Panc1 (cell line): Measurements from ENCODE around the gene ADAD1. TPM values are rescaled to one million over a fixed set of nuclear protein-coding genes. Genes with fewer than 3 reads are reported as not detected.
"Not testable (repeated sequence)": the region's sequence is repeated elsewhere in the genome, so short reads cannot be mapped to it uniquely, and the experiment has no call there.

ENCODE experiments used
- ATAC-seq: fragments of 200-7000 bp; cut with Tn5 transposase; 2 replicates; pipeline ENCODE4 v1.9.1; 2020; ENCODE audit warnings: mild to moderate bottlenecking, moderate library complexity
- BruUV-seq: library from RNA; stranded (reverse); fragments of 400-500 nt; replicated peaks from 2 replicates; lab custom pipeline; 2021; lab: Mats Ljungman, UMichigan
- CTCF ChIA-PET: fragments of 300-600 bp; sonication (Branson Sonifier 250); formaldehyde crosslinking; loops from one replicate; lab custom pipeline; 2022; ENCODE audit warnings: antibody characterized with exemption; lab: Charles Lee
- POLR2A ChIA-PET: fragments of 300-600 bp; sonication (Branson Sonifier 250); formaldehyde crosslinking; loops from one replicate; lab custom pipeline; 2022; ENCODE audit warnings: antibody characterized with exemption; lab: Charles Lee
- DNase-seq: peaks from one replicate; pipeline ENCODE4 v3.0.0-alpha.2; 2010; ENCODE audit warnings: low read depth, low spot score
- H3K27ac ChIP-seq: 2 replicates; pipeline ENCODE4 v1.5.1; 2011; ENCODE audit warnings: mild to moderate bottlenecking, low read length, inconsistent platforms
- H3K27me3 ChIP-seq: fragments of 200-500 bp; sonication (Bioruptor generic); 2 replicates; pipeline ENCODE4 v1.6.0; 2014; ENCODE audit warnings: low read length, inconsistent platforms; ENCODE audit not compliant: control insufficient read depth, insufficient read depth
- H3K36me3 ChIP-seq: fragments of 200-500 bp; sonication (Bioruptor generic); 2 replicates; pipeline ENCODE4 v1.5.1; 2014; ENCODE audit warnings: inconsistent platforms, mild to moderate bottlenecking, low read length, moderate library complexity; ENCODE audit not compliant: control insufficient read depth, insufficient read depth
- H3K4me1 ChIP-seq: 2 replicates; pipeline ENCODE4 v1.5.1; 2011; ENCODE audit warnings: inconsistent platforms, mild to moderate bottlenecking, low read length, moderate library complexity; ENCODE audit not compliant: control insufficient read depth, insufficient read depth
- H3K4me3 ChIP-seq, 2 experiments: 2 replicates each; pipeline ENCODE4 v1.5.1; 2011 to 2012; ENCODE audit warnings: low read depth in 2 of 2, low read length in 2 of 2, mild to moderate bottlenecking in 2 of 2, inconsistent platforms in 1 of 2, moderate library complexity in 1 of 2
- H3K9me3 ChIP-seq: fragments of 200-500 bp; sonication (Bioruptor generic); 2 replicates; pipeline ENCODE4 v1.5.1; 2014; ENCODE audit warnings: low read depth, mild to moderate bottlenecking, inconsistent platforms, low read length, moderate library complexity; ENCODE audit not compliant: control insufficient read depth, insufficient read depth
- POLR2AphosphoS5 ChIP-seq: IDR thresholded peaks from 2 replicates; pipeline ENCODE4 v1.6.1; 2012; ENCODE audit warnings: mild to moderate bottlenecking, low read depth, low read length, moderate library complexity
- REST ChIP-seq, 2 experiments: IDR thresholded peaks; 2 replicates each; pipeline ENCODE4 v1.6.1; 2011 to 2012; ENCODE audit warnings: low read depth in 2 of 2, control low read depth in 1 of 2, low read length in 1 of 2, mild to moderate bottlenecking in 1 of 2, moderate library complexity in 1 of 2; ENCODE audit not compliant: insufficient read depth in 1 of 2
- SIN3A ChIP-seq: IDR thresholded peaks from 2 replicates; pipeline ENCODE4 v1.6.1; 2012; ENCODE audit warnings: low read depth, mild to moderate bottlenecking, low read length, moderate library complexity, borderline replicate concordance; ENCODE audit not compliant: insufficient read depth
- TCF7L2 ChIP-seq: IDR thresholded peaks from 2 replicates; pipeline ENCODE4 v1.6.1; 2011; ENCODE audit warnings: mild to moderate bottlenecking, low read depth, low read length, inconsistent platforms
- in situ Hi-C: cut with HindIII; loops from 2 replicates; pipeline ENCODE4 v1.10.0; 2016; ENCODE audit warnings: low sequenced_read_pairs, low pct_unique_long_range_greater_than_20kb
- intact Hi-C: fragments of 100-400 bp; cut with micrococcal nuclease; formaldehyde crosslinking; loops from one replicate; pipeline ENCODE4 v1.10.0; 2022; ENCODE audit not compliant: unreplicated experiment
- total RNA-seq: library from RNA; stranded (reverse); gene quantifications from one replicate; pipeline ENCODE4 v1.2.1, GENCODE V29; 2021; ENCODE audit not compliant: unreplicated experiment
- TF ChIP-seq, protein P1 (sequence below): fragments of 450-650 bp; IDR thresholded peaks from 2 replicates; pipeline ENCODE4 v1.5.1; 2017; ENCODE audit warnings: mild to moderate bottlenecking

ADAD1 gene
- total RNA-seq, 1 experiment from 2014 or later: not detected

GRCh38 chr4:122360754-122361153, 18.1 kb upstream of the ADAD1 start:
- intact Hi-C loops: no loop called here

DNA sequence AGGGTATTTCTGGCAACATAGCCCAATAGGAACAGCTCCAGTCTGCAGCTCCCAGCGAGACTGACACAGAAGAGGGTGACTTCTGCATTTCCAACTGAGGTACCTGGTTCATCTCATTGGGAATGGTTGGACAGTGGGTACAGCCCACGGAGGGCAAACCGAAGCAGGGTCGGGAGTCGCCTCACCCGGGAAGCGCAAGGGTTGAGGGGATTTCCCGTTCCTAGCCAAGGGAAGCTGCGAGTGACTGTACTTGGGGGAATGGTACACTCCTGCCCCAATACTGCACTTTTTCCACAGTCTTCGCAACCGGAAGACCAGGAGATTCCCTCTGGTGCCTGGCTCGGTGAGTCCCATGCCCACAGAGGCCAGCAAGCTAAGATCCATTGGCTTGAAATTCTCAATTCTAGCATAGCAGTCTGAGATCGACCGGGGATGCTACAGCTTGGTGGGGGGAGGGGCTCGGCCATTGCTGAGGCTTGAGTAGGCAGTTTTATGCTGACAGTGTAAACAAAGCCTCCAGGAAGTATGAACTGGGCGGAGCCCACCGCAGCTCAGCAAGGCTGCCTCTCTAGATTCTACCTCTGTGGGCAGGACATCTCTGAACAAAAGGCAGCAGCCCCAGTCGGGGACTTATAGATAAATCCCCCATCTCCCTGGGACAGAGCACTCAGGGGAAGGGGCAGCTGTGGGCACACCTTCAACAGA, 14.0 kb upstream of the ADAD1 start:
- Histone ChIP-seq H3K4me1 (no peaks in the 10 kb centered on the region), H3K27ac (no peak overlapping the region), H3K27me3 (no peaks in the 10 kb centered on the region), H3K36me3 (no peaks in the 10 kb centered on the region), H3K9me3 (no peaks in the 10 kb centered on the region), H3K4me3 (no peak overlapping the region)
- in situ Hi-C loops: no loop called here
- ChIA-PET CTCF (no interaction called here), POLR2A (no interaction called here)
- BruUV-seq: no TSS peak
- DNase-seq (no peak), ATAC-seq (no peak)
- TF ChIP-seq, protein P1, sequence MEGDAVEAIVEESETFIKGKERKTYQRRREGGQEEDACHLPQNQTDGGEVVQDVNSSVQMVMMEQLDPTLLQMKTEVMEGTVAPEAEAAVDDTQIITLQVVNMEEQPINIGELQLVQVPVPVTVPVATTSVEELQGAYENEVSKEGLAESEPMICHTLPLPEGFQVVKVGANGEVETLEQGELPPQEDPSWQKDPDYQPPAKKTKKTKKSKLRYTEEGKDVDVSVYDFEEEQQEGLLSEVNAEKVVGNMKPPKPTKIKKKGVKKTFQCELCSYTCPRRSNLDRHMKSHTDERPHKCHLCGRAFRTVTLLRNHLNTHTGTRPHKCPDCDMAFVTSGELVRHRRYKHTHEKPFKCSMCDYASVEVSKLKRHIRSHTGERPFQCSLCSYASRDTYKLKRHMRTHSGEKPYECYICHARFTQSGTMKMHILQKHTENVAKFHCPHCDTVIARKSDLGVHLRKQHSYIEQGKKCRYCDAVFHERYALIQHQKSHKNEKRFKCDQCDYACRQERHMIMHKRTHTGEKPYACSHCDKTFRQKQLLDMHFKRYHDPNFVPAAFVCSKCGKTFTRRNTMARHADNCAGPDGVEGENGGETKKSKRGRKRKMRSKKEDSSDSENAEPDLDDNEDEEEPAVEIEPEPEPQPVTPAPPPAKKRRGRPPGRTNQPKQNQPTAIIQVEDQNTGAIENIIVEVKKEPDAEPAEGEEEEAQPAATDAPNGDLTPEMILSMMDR: no peak
- TF ChIP-seq REST (IDR thresholded peaks at IDR 0.05; ENCODE audit: insufficient read depth in 1 of 2, low read depth in 2 of 2, low read length in 1 of 2) (no peak), SIN3A (no peak), TCF7L2 (no peak), POLR2AphosphoS5 (no peak)
- intact Hi-C loops: no loop called here

More at GRCh38 chr4:122360754-122361153, 18.1 kb upstream of the ADAD1 start:
- POLR2A ChIA-PET: no interaction called here
- DNase-seq: no peak
- Histone ChIP-seq H3K36me3 (no peaks in the 10 kb centered on the region), H3K27ac (no peak overlapping the region), H3K4me3 (no peak overlapping the region), H3K27me3 (no peaks in the 10 kb centered on the region), H3K9me3 (no peaks in the 10 kb centered on the region), H3K4me1 (no peaks in the 10 kb centered on the region)
- CTCF ChIA-PET: no interaction called here
- no peak for ATAC-seq
- in situ Hi-C loops: no loop called here
- no TSS peak for BruUV-seq
- TF ChIP-seq TCF7L2 (no peak), SIN3A (no peak), REST (IDR thresholded peaks at IDR 0.05; ENCODE audit: insufficient read depth in 1 of 2, low read depth in 2 of 2, low read length in 1 of 2) (no peak)

GRCh38 chr4:122368786-122369185, 10.0 kb upstream of the ADAD1 start:
- intact Hi-C loops, ATAC-seq, H3K36me3 ChIP-seq, POLR2A ChIA-PET, H3K4me3 ChIP-seq, H3K9me3 ChIP-seq, H3K27ac ChIP-seq, BruUV-seq, H3K4me1 ChIP-seq, DNase-seq, H3K27me3 ChIP-seq, in situ Hi-C loops, CTCF ChIA-PET: not testable (repeated sequence)
